ENCODE data around the gene CFAP251.

DNA sequence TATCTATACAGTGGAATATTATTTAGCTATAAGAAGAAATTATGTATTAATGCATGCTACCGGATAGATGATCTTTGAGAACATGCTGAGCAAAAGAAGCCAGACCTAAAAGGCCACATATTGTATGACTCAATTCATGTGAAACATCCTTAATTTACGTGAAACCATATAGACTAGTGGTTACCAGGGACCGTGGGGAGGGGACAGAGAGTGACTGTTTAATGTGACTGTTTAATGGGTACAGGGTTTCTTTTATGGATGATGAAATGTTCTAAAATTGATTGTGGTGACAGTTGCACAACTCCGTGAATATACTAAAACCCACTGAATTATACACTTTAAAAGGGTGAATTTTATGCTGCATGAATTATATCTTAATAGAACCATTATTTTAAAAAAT is 94.7 kb downstream of the CFAP251 start:
- TF ChIP-seq, protein P1, sequence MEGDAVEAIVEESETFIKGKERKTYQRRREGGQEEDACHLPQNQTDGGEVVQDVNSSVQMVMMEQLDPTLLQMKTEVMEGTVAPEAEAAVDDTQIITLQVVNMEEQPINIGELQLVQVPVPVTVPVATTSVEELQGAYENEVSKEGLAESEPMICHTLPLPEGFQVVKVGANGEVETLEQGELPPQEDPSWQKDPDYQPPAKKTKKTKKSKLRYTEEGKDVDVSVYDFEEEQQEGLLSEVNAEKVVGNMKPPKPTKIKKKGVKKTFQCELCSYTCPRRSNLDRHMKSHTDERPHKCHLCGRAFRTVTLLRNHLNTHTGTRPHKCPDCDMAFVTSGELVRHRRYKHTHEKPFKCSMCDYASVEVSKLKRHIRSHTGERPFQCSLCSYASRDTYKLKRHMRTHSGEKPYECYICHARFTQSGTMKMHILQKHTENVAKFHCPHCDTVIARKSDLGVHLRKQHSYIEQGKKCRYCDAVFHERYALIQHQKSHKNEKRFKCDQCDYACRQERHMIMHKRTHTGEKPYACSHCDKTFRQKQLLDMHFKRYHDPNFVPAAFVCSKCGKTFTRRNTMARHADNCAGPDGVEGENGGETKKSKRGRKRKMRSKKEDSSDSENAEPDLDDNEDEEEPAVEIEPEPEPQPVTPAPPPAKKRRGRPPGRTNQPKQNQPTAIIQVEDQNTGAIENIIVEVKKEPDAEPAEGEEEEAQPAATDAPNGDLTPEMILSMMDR (conservative IDR thresholded peaks at IDR 0.05; ENCODE audit: low read depth, low read length): no peak
- no peak for TF ChIP-seq EZH2 (IDR thresholded peaks at IDR 0.05; ENCODE audit: borderline replicate concordance, low read depth, low read length, poor library complexity, severe bottlenecking)
